ENCODE data around the gene CCDC106.

The CCDC106 gene

DNA sequence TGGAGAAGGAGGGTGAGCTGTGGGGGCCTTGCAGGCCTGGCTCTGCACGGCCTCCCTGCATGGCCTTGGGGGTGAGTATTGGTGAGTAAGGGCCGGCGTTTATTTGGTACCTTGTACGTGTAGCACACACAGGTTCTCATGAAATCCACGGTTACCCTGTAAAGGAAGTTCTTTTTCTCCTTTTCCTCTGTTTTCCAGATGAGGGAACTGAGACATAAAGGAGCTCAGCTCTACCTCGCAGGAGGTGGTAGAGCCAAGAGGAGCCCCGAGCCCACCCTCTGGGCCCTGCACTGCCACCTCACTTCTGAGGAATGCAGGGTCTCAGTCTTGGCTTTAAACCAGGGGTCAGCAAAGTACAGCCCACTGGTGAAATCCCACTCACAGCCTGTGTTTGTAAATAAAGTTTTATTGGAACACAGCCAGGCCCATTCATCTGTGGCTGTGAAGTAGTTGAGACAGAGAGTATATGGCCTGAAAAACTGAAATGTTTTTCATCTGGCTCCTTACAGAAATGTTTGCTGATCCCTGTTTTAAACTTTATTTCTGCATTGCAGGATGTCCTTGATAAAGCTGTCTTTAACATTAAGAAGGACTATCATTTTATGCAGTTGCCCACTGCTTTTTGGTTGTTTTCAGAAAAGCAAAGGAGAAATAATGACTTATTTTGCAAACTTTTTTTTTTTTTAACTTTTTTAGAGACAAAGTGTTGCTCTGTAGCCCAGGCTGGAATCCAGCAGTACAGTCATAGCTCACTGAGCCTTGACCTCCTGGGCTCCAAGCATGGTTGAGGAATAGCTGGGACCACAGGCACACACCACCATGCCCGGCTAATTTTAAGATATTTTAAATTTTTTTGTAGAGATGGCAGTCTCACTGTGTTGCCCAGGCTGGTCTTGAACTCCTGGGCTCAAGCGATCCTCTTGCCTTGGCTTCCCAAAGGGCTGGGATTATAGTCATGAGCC, 33.4 kb downstream of the CCDC106 start:
- H3K27ac ChIP-seq (ENCODE audit: low read depth, low read length, poor library complexity, severe bottlenecking) = no peak overlapping the region
- H3K4me1 ChIP-seq (ENCODE audit: insufficient read depth, low read length, severe bottlenecking) = peaks cover 34% of the 10 kb centered on the region
- H3K27me3 ChIP-seq (ENCODE audit: insufficient read depth, low read length) = no peaks in the 10 kb centered on the region
- peaks cover 73% of the 10 kb centered on the region for H3K36me3 ChIP-seq (ENCODE audit: insufficient read depth, low read length)
- no peaks in the 10 kb centered on the region for H3K9me2 ChIP-seq (ENCODE audit: low read depth, low read length)
- no peak overlapping the region for H3K4me3 ChIP-seq (ENCODE audit: low read depth, low read length, poor library complexity, severe bottlenecking)
- peaks cover 31% of the 10 kb centered on the region for H3K79me2 ChIP-seq (ENCODE audit: insufficient read depth, low read length)
- no peaks in the 10 kb centered on the region for H3K9me3 ChIP-seq (ENCODE audit: low read length)
- H3F3A ChIP-seq (ENCODE audit: insufficient read depth, low read length) = no peaks in the 10 kb centered on the region
- no peak for TF ChIP-seq EZH2 (IDR thresholded peaks at IDR 0.05; ENCODE audit: borderline replicate concordance, low read length)
- TF ChIP-seq, protein P1, sequence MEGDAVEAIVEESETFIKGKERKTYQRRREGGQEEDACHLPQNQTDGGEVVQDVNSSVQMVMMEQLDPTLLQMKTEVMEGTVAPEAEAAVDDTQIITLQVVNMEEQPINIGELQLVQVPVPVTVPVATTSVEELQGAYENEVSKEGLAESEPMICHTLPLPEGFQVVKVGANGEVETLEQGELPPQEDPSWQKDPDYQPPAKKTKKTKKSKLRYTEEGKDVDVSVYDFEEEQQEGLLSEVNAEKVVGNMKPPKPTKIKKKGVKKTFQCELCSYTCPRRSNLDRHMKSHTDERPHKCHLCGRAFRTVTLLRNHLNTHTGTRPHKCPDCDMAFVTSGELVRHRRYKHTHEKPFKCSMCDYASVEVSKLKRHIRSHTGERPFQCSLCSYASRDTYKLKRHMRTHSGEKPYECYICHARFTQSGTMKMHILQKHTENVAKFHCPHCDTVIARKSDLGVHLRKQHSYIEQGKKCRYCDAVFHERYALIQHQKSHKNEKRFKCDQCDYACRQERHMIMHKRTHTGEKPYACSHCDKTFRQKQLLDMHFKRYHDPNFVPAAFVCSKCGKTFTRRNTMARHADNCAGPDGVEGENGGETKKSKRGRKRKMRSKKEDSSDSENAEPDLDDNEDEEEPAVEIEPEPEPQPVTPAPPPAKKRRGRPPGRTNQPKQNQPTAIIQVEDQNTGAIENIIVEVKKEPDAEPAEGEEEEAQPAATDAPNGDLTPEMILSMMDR (IDR thresholded peaks at IDR 0.05; ENCODE audit: low read length) = no peak
- H3K9ac ChIP-seq (ENCODE audit: low read length) = no peak overlapping the region
- H3K4me2 ChIP-seq (ENCODE audit: low read length) = no peak overlapping the region
- H4K20me1 ChIP-seq (ENCODE audit: insufficient read depth, low read length) = no peaks in the 10 kb centered on the region
- H2AFZ ChIP-seq (ENCODE audit: low read length) = no peak overlapping the region

- peaks cover 11% of the 10 kb centered on the region for H3K4me1 ChIP-seq (ENCODE audit: insufficient read depth, low read length, severe bottlenecking)
- peaks cover 84% of the 10 kb centered on the region for H3K36me3 ChIP-seq (ENCODE audit: insufficient read depth, low read length)
- no peaks in the 10 kb centered on the region for H3K9me3 ChIP-seq (ENCODE audit: low read length)
- H3K9ac ChIP-seq (ENCODE audit: low read length) = no peak overlapping the region
- H4K20me1 ChIP-seq (ENCODE audit: insufficient read depth, low read length) = no peaks in the 10 kb centered on the region
- TF ChIP-seq EZH2 (IDR thresholded peaks at IDR 0.05; ENCODE audit: borderline replicate concordance, low read length) = no peak
- TF ChIP-seq, protein P1 (IDR thresholded peaks at IDR 0.05; ENCODE audit: low read length) = no peak
- H3K9me2 ChIP-seq (ENCODE audit: low read depth, low read length) = no peaks in the 10 kb centered on the region
- no peaks in the 10 kb centered on the region for H3F3A ChIP-seq (ENCODE audit: insufficient read depth, low read length)
- no peak overlapping the region for H3K4me3 ChIP-seq (ENCODE audit: low read depth, low read length, poor library complexity, severe bottlenecking)
- peaks cover 17% of the 10 kb centered on the region for H3K79me2 ChIP-seq (ENCODE audit: insufficient read depth, low read length)
- H3K4me2 ChIP-seq (ENCODE audit: low read length) = no peak overlapping the region
- no peak overlapping the region for H3K27ac ChIP-seq (ENCODE audit: low read depth, low read length, poor library complexity, severe bottlenecking)
- no peaks in the 10 kb centered on the region for H3K27me3 ChIP-seq (ENCODE audit: insufficient read depth, low read length)
- H2AFZ ChIP-seq (ENCODE audit: low read length) = no peak overlapping the region
Observed at GRCh38 chr19:55683449-55684261, 35.6 kb downstream of the CCDC106 start.

DNA sequence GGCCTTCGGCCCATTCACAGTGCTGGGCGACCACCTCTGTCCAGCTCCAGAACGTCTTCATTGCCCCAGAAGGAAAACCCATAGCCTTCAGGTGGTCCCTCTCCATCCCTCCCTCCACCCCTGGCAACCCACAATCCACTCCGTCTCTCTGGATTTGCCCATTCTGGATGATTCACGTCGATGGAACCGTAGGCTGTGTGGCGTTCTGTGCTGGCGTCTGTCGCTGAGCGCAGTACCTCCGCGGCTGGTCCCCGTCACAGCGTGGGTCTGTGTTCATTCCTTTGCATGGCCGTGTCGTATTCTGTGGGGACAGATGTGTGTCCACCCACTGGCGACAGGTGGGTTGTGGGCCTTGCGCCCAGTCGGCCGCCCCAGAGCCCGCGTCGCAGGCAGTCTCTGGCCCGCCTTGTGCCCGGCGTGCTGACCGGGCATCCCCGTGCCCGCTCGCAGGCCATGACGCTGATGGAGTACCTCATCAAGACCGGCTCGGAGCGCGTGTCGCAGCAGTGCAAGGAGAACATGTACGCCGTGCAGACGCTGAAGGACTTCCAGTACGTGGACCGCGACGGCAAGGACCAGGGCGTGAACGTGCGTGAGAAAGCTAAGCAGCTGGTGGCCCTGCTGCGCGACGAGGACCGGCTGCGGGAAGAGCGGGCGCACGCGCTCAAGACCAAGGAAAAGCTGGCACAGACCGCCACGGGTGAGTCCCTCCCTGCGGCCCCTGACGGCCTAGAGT, 37.1 kb downstream of the CCDC106 start:
- Histone ChIP-seq H3K27me3 (ENCODE audit: insufficient read depth, low read length) (no peaks in the 10 kb centered on the region), H3K4me1 (ENCODE audit: insufficient read depth, low read length, severe bottlenecking) (no peaks in the 10 kb centered on the region), H3K36me3 (ENCODE audit: insufficient read depth, low read length) (peaks cover 84% of the 10 kb centered on the region), H3K27ac (ENCODE audit: low read depth, low read length, poor library complexity, severe bottlenecking) (no peak overlapping the region), H3K9me2 (ENCODE audit: low read depth, low read length) (no peaks in the 10 kb centered on the region), H4K20me1 (ENCODE audit: insufficient read depth, low read length) (no peaks in the 10 kb centered on the region), H2AFZ (ENCODE audit: low read length) (no peak overlapping the region), H3K79me2 (ENCODE audit: insufficient read depth, low read length) (peaks cover 10% of the 10 kb centered on the region; the same call in 1 of the 2 replicates), H3K4me3 (ENCODE audit: low read depth, low read length, poor library complexity, severe bottlenecking) (no peak overlapping the region), H3F3A (ENCODE audit: insufficient read depth, low read length) (no peaks in the 10 kb centered on the region), H3K9ac (ENCODE audit: low read length) (no peak overlapping the region), H3K9me3 (ENCODE audit: low read length) (no peaks in the 10 kb centered on the region), H3K4me2 (ENCODE audit: low read length) (no peak overlapping the region)
- TF ChIP-seq EZH2 (IDR thresholded peaks at IDR 0.05; ENCODE audit: borderline replicate concordance, low read length) = no peak
- TF ChIP-seq, protein P1 (IDR thresholded peaks at IDR 0.05; ENCODE audit: low read length) = no peak
